ENCODE measurements around the gene PHEX.
"Not testable (repeated sequence)": the region's sequence is repeated elsewhere in the genome, so short reads cannot be mapped to it uniquely, and the experiment has no call there.

Gene PHEX

GRCh38 chrX:22203186-22203585 is 171.1 kb downstream of the PHEX start:
- in situ Hi-C loops (cut with MboI; ENCODE audit: low sequenced_read_pairs): no loop called here

DNA sequence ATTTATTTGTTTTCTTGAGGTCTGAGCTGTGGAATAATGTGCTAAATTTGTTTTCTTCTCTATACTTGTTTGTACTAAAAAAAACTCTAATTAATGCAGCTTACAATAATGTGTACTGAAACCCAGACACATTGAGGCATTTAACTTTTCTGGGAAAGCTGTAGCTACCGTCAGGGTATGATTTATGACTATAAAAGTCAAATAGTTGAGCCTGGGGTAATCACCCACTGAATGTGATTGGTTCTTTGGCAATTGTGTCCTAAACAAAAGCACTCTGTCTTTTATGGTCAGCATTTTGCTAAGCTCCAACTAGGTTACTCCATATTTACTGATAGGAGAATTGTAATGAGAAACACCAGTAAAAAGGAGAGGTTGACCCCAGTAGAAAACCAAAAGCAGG is 174.7 kb downstream of the PHEX start:
- in situ Hi-C loops (cut with MboI; ENCODE audit: low sequenced_read_pairs): no loop called here

DNA sequence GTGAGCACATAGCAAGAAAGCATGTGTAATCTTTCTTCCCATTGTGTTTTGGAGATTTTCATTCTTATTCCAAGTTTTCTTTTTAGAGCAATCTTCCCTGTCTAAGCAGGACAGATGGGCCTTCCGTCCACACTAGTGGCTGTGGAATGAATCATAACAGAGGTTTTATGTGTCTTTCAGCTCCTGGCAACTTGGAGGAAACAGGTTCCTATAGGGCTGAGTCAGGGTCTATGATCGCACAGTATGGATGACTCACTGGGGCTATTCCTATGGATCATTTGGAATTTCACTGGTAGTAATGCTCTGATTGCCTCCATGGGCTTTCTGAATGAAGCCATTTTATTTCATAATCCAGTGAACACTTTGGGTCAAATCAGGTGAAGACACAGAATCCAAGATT is 188.8 kb downstream of the PHEX start:
- in situ Hi-C loops (cut with MboI; ENCODE audit: low sequenced_read_pairs): no loop called here

DNA sequence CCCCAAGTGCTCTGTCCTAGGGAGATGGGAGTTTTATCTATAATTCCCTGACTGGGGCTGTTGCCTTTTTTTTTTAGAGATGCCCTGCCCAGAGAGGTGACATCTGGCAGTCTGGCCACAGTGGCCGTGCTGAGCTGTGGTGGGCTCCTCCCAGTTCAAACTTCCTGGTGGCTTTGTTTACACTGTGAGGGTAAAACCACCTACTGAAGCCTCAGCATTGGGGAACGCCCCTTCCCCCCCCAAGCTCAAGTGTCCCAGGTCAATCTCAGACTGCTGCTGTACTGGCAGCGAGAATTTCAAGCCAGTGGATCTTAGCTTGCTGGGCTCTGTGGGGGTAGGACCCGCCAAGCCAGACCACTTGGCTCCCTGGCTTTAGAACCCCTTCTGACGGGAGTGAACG is 202.3 kb downstream of the PHEX start:
- in situ Hi-C loops (cut with MboI; ENCODE audit: low sequenced_read_pairs): no loop called here

- in situ Hi-C loops (cut with MboI; ENCODE audit: low sequenced_read_pairs): no loop called here
These were observed 205.4 kb downstream of the PHEX start for GRCh38 chrX:22237479-22237878.

GRCh38 chrX:22246620-22247019 is 214.5 kb downstream of the PHEX start:
- in situ Hi-C loops (cut with MboI; ENCODE audit: low sequenced_read_pairs): no loop called here

- in situ Hi-C loops (cut with MboI; ENCODE audit: low sequenced_read_pairs): no loop called here
These were observed 215.0 kb downstream of the PHEX start for GRCh38 chrX:22247169-22247568.

DNA sequence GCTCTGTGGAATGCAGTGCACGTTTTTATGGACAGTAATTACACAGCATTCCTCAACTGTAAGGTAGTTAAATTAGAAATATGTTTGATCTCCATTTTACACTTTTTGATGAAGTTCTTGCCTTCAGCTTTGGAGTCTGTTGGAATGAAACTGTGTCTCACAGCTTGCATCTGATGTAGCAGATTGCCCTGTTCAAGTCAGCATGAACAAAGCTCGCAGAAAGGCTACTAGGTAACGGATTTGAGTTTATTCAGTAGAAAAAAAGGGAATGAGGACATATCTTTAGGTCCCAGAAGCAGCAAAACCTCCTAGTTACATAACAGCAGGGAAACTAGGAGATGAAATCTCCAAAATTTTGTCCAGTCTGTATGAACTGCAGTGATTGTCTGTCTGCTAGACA is 216.3 kb downstream of the PHEX start:
- in situ Hi-C loops (cut with MboI; ENCODE audit: low sequenced_read_pairs): no loop called here

DNA sequence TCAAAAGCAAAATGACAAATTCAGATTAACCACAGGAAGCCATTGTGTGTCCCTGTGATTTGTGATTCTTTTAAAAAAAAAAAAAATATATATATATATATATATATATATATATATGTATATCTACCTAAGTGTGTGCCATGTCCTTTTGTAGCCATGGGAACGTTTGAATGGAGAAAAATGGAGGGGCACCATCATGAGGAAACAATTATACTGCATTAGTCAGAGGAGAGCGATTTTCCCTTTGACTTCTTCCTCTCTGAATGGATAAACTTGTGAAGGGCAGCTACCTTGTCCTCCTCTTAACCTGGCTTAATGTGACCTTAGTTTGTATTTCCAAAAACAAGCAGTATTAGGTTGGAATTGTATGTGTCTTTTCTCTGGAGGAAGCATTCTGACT is 217.2 kb downstream of the PHEX start:
- in situ Hi-C loops (cut with MboI; ENCODE audit: low sequenced_read_pairs): no loop called here

DNA sequence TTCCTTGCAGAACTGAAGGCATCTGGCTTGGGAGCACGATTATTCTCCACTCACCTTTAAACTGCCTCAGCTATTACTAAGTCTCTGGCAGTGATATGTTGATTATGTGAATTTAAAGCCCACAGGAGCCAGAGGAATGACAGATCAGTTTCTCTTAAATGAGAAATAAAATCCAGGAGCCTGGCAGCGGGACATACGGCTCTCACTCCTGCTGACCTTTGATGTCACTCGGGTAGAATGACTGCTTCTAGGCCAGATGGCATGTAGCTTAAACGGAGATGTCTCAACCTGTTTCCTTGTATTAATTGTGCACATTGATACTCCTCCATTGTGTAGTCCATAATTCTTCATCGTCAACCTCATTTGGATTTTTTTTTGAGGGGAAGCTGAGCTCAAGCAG is 236.6 kb downstream of the PHEX start:
- in situ Hi-C loops (cut with MboI; ENCODE audit: low sequenced_read_pairs): no loop called here

DNA sequence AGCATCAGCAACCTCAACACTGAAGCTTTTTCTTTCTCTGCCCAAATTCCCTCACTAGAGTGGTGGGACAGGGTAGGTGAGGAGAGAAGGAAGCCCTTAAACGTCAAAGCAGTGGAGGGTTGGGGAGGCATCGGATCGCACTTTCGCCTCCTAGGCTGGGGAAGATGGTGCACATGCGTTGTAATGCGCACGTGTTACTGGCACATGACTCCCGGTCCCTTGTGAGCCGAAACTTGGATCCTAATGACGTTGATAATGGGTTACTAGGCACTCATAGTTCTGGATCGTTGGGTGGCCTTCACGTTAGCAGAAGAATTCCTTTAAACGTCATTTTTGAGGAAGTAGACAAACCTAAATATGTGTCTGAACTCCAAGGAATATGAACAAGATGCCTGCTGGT is 240.5 kb downstream of the PHEX start, which contains the start of gene CBLL2:
Gene CBLL2 (plus strand): TSS at position 301 of the 400 bp plus-strand sequence. CDS start 79 bp downstream, at position 380.
- in situ Hi-C loops (cut with MboI; ENCODE audit: low sequenced_read_pairs): no loop called here

DNA sequence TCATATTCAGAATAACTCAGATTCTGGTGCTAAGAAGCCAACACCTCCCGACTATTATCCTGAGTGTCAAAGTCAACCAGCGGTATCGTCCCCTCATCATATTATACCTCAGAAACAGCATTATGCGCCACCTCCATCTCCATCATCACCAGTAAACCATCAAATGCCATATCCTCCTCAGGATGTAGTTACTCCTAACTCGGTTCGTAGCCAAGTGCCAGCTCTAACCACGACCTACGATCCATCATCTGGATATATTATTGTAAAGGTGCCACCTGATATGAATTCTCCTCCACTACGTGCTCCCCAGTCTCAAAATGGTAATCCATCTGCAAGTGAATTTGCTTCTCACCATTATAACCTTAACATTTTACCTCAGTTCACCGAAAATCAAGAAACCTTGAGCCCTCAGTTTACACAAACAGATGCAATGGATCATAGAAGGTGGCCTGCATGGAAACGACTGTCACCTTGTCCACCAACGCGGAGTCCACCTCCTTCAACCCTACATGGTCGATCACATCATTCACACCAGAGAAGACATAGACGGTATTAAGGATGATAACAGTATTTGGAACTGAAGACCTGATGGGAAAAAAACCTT is 241.7 kb downstream of the PHEX start:
- in situ Hi-C loops (cut with MboI; ENCODE audit: low sequenced_read_pairs): no loop called here

- in situ Hi-C loops (cut with MboI; ENCODE audit: low sequenced_read_pairs): no loop called here
These were observed 244.7 kb downstream of the PHEX start for GRCh38 chrX:22276781-22277180.

DNA sequence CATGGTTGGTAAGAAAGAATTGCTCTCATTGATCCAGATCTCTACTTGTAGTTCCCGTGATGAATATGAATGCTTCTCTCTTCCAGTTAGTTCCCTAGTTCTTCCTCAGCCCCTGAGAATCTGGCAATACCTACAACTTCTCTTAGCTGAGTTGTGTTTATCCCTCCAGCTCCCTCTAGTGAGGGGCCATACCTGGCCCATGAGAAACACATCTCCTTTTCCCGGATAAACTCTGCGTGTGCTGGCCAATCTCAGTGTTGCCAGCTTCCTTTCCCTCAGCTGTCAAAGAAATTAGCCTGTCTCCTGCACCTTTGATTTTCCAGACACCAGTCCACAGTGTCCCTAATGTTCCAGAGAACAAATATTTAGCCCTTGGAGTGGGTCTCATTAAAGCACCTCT is 246.2 kb downstream of the PHEX start:
- in situ Hi-C loops (cut with MboI; ENCODE audit: low sequenced_read_pairs): no loop called here

DNA sequence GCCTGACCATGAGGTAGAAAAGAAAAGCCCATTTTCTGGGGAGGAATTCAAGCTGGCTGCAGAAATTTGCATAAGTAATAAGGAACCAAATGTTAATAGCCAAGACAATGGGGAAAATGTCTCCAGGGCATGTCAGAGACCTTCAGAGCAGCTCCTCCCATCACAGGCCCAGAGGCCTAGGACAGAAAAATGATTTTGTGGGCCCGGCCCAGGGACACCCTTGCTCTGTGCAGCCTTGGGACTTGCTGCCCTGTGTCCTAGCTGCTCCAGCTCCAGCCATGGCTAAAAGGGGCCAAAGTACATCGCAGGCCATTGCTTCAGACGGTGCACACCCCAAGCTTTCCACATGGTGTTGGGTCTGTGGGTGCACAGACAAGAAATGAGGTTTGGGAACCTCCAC is 257.1 kb downstream of the PHEX start:
- in situ Hi-C loops (cut with MboI; ENCODE audit: low sequenced_read_pairs): not testable (repeated sequence)

- in situ Hi-C loops (cut with MboI; ENCODE audit: low sequenced_read_pairs): no loop called here
These were observed 264.7 kb downstream of the PHEX start for GRCh38 chrX:22296871-22297270.

- in situ Hi-C loops (cut with MboI; ENCODE audit: low sequenced_read_pairs): no loop called here
These were observed 268.0 kb downstream of the PHEX start for GRCh38 chrX:22300130-22300529.
